ENCODE measurements around the gene SKOR1.

The SKOR1 gene

GRCh38 chr15:67832897-67833709 is 7.8 kb downstream of the SKOR1 start:
- DNase-seq (ENCODE audit: low spot score), result no peak

GRCh38 chr15:67833710-67834511 is 8.6 kb downstream of the SKOR1 start:
- DNase-seq (ENCODE audit: low spot score), result no peak

- DNase-seq (ENCODE audit: low spot score), result no peak
These were observed 9.4 kb downstream of the SKOR1 start for GRCh38 chr15:67834581-67835296.

- DNase-seq (ENCODE audit: low spot score), result no peak
These were observed 10.2 kb downstream of the SKOR1 start for GRCh38 chr15:67835297-67836133.

GRCh38 chr15:67836134-67836455 is 10.8 kb downstream of the SKOR1 start:
- DNase-seq (ENCODE audit: low spot score), result no peak

- peak; percentile 37 for DNase-seq (ENCODE audit: low spot score)
These were observed 11.2 kb downstream of the SKOR1 start for GRCh38 chr15:67836477-67836876.

- DNase-seq (ENCODE audit: low spot score), result no peak
These were observed 11.6 kb downstream of the SKOR1 start for GRCh38 chr15:67836955-67837354.

GRCh38 chr15:67838789-67839332 is 13.6 kb downstream of the SKOR1 start:
- DNase-seq (ENCODE audit: low spot score), result no peak

GRCh38 chr15:67839499-67839928 is 14.2 kb downstream of the SKOR1 start:
- DNase-seq (ENCODE audit: low spot score), result peak; percentile 67

GRCh38 chr15:67839929-67840748 is 14.8 kb downstream of the SKOR1 start, which contains the start of gene RNU6-1:
TSS of gene RNU6-1 (minus strand) at chr15:67840045.
- DNase-seq (ENCODE audit: low spot score), result peak; percentile 96

GRCh38 chr15:67840749-67841512 is 15.6 kb downstream of the SKOR1 start:
- peak; percentile 41 for DNase-seq (ENCODE audit: low spot score)

- DNase-seq (ENCODE audit: low spot score), result no peak
These were observed 16.1 kb downstream of the SKOR1 start for GRCh38 chr15:67841513-67841762.

- no peak for DNase-seq (ENCODE audit: low spot score)
These were observed 17.8 kb downstream of the SKOR1 start for GRCh38 chr15:67843092-67843501.

GRCh38 chr15:67843571-67844387 is 18.5 kb downstream of the SKOR1 start:
- DNase-seq (ENCODE audit: low spot score), result no peak

- DNase-seq (ENCODE audit: low spot score), result no peak
These were observed 20.7 kb downstream of the SKOR1 start for GRCh38 chr15:67845974-67846373.

- no peak for DNase-seq (ENCODE audit: low spot score)
These were observed 24.2 kb downstream of the SKOR1 start for GRCh38 chr15:67849538-67849937.

GRCh38 chr15:67850336-67850735 is 25.0 kb downstream of the SKOR1 start:
- DNase-seq (ENCODE audit: low spot score), result no peak

GRCh38 chr15:67850994-67851571 is 25.8 kb downstream of the SKOR1 start:
- DNase-seq (ENCODE audit: low spot score), result no peak

- DNase-seq (ENCODE audit: low spot score), result no peak
These were observed 27.1 kb downstream of the SKOR1 start for GRCh38 chr15:67852418-67852817.
